CD4-positive, CD25-positive, alpha-beta regulatory T cell (primary cell): ENCODE measurements around the gene MYL5. TPM values are rescaled to one million over a fixed set of nuclear protein-coding genes. Genes with fewer than 3 reads are reported as not detected.

Source experiments
- ATAC-seq, 2 donors: fragments of 150-1000 bp; cut with Tn5 transposase; one replicate each; pipeline ENCODE4 v1.10.0; 2021; ENCODE audit warnings: low read depth in 2 of 2, moderate number of reproducible peaks in 2 of 2, moderate library complexity in 1 of 2
- DNase-seq, 3 donors: peaks; one replicate each; pipeline versions ENCODE4 v3.0.0 to v3.0.0-alpha.2; 2012 to 2022; ENCODE audit warnings: mixed read lengths in 1 of 3
- H3K27ac ChIP-seq: one replicate; pipeline ENCODE4 v1.7.0; 2013; ENCODE audit warnings: mild to moderate bottlenecking, low read length; ENCODE audit not compliant: insufficient read depth, poor library complexity, severe bottlenecking
- H3K27me3 ChIP-seq: one replicate; pipeline ENCODE4 v1.7.0; 2013; ENCODE audit warnings: low read length; ENCODE audit not compliant: control insufficient read depth, insufficient read depth
- H3K36me3 ChIP-seq: one replicate; pipeline ENCODE4 v1.7.0; 2013; ENCODE audit warnings: mild to moderate bottlenecking, low read length, moderate library complexity; ENCODE audit not compliant: control insufficient read depth, insufficient read depth
- H3K4me1 ChIP-seq: 2 replicates; pipeline ENCODE4 v1.7.0; 2013; ENCODE audit warnings: mild to moderate bottlenecking, low read length; ENCODE audit not compliant: insufficient read depth, control insufficient read depth, poor library complexity, severe bottlenecking
- H3K4me3 ChIP-seq: one replicate; pipeline ENCODE4 v1.7.0; 2013; ENCODE audit warnings: low read depth, mild to moderate bottlenecking, low read length, moderate library complexity
- H3K9me3 ChIP-seq, 2 experiments: 1 replicate in 1 of 2; 2 replicates in 1 of 2; pipeline ENCODE4 v1.7.0; 2013; ENCODE audit warnings: low read length in 2 of 2, mild to moderate bottlenecking in 1 of 2, moderate library complexity in 1 of 2; ENCODE audit not compliant: control insufficient read depth in 2 of 2
- H3K27ac Mint-ChIP-seq, 3 donors: one replicate each; pipeline ENCODE4 v1.8.0; 2020 to 2022; ENCODE audit warnings: mild to moderate bottlenecking in 3 of 3, mixed read lengths in 3 of 3, moderate library complexity in 2 of 3
- H3K27me3 Mint-ChIP-seq: one replicate; pipeline ENCODE4 v1.8.0; 2022; ENCODE audit warnings: mild to moderate bottlenecking, mixed read lengths
- H3K36me3 Mint-ChIP-seq: one replicate; pipeline ENCODE4 v1.8.0; 2020; ENCODE audit warnings: mixed read lengths
- H3K4me1 Mint-ChIP-seq, 4 donors: one replicate each; pipeline ENCODE4 v1.8.0; 2020 to 2022; ENCODE audit warnings: mixed read lengths in 4 of 4, mild to moderate bottlenecking in 1 of 4
- H3K4me3 Mint-ChIP-seq, 4 donors: one replicate each; pipeline ENCODE4 v1.8.0; 2020 to 2022; ENCODE audit warnings: mild to moderate bottlenecking in 4 of 4, mixed read lengths in 4 of 4, moderate library complexity in 3 of 4
- H3K9me3 Mint-ChIP-seq, 7 donors: one replicate each; pipeline ENCODE4 v1.8.0; 2020 to 2022; ENCODE audit warnings: mixed read lengths in 7 of 7, mild to moderate bottlenecking in 3 of 7, moderate library complexity in 2 of 7
- polyA plus RNA-seq, 4 donors: library from polyadenylated mRNA; unstranded; fragments of 300-500 nt; fragmentation: Illumina TruSeq; gene quantifications; one replicate each; pipeline ENCODE4 v1.2.3, GENCODE V29; 2021
- total RNA-seq: library from RNA; stranded (reverse); gene quantifications from one replicate; pipeline ENCODE4 v1.2.3, GENCODE V29; 2022

The MYL5 gene
- total and polyA plus RNA-seq, 5 donors from 2014 or later = 3.3 to 13.9 (median 4.7) TPM

DNA sequence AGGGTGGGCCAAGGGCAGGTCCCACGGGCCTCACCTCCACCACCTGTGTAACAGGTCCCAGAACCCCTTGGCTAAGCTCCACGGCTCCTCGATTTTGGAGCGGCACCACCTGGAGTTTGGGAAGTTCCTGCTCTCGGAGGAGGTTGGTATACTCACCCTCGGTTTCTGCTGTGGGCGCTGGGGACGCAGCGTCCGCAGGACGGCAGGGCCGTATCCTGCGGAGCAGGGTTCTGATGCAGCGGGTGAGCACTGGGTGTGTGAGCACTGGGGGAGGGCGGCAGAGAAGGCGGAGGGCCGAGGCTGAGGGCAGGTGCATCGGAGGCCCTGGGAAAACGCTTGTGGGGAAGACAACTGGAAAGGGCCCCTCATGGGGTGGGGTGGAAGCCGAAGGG lies 11.3 kb upstream of the MYL5 start:
- Mint-ChIP-seq H3K27me3 (no peaks in the 10 kb centered on the region), H3K9me3 (peaks cover 0 to 1% (median 0%) of the 10 kb centered on the region in 7 donors), H3K4me3 (peak overlapping the region; percentile 81 to 88 (median 82)), H3K4me1 (peaks cover 0 to 19% (median 5%) of the 10 kb centered on the region in 4 donors), H3K27ac (peak overlapping the region in 2 of 3 donors; percentile 58 to 86), H3K36me3 (peaks cover 17% of the 10 kb centered on the region)
- Histone ChIP-seq H3K9me3 (no peaks in the 10 kb centered on the region), H3K4me1 (peaks cover 8% of the 10 kb centered on the region), H3K27me3 (no peaks in the 10 kb centered on the region), H3K4me3 (no peak overlapping the region), H3K27ac (peak overlapping the region; percentile 73), H3K36me3 (no peaks in the 10 kb centered on the region)
- DNase-seq (no peak), ATAC-seq (no peak)

DNA sequence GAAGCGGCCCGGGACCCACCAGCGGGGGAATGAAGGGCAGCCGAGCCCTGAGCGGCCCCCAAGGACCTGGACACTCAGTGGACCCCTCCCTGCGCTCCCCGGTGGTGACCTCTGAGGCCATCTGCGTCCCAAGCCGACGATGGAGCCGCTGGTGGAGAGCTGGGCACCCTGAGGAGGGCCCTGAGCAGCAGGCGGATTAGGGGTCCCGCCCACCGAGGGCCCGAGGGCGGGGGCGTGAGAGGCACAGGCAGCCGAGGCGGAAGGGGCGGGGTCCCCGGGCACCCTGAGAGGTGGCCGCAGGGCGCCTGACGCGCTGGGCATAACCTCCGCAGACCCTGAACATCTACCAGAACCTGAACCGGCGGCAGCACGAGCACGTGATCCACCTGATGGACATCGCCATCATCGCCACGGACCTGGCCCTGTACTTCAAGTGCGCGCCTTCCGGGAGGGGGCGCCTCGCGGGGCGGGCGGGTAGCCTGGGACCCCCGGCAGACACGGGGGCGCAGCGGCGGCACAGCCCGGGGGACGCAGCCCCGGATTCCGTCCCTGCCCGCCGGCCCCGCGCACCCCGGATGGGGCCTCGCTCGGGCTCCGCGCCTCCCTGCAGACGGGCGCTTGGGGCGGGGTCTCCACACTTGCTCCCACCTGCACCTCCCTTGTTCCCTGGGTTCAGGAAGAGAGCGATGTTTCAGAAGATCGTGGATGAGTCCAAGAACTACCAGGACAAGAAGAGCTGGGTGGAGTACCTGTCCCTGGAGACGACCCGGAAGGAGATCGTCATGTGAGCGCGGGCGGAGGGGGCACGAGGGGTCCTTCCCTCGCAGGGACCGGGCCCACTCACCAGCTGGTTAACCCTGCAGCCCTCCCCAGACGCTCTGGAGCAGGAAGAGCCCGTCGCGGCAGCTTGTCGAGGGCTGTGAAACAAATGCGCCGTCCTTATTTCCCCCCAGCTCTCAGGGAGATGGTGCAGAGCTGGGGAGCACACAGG lies 10.6 kb upstream of the MYL5 start:
- H3K27ac Mint-ChIP-seq = peak overlapping the region; percentile 85 to 92 (median 87)

DNA sequence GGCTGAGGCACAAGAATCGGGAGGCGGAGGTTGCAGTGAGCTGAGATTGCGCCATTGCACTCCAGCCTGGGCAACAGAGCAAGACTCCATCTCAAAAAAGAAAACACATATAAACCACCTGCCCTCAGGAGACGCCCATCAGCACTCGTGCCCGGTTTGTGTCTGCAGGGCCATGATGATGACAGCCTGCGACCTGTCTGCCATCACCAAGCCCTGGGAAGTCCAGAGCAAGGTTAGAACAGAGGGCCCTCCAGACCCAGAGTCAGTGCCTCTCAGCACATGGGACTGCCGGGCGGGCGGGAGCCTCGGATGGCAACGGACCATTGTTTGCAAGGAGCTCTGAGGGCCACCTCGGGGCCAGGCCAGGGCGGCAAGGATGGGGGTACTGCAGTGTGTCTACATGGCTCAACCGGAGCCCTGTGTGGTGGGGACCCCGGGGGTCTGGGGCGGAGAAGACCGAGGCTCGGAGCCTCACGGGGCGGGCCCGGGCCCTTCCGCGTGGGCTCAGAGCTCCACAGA lies 9.6 kb upstream of the MYL5 start:
- ATAC-seq (no peak), DNase-seq (no peak)
- peaks cover 15% of the 10 kb centered on the region for H3K36me3 Mint-ChIP-seq
- peak overlapping the region; percentile 85 to 92 (median 87) for H3K27ac Mint-ChIP-seq
- Histone ChIP-seq H3K27ac (no peak overlapping the region), H3K27me3 (no peaks in the 10 kb centered on the region), H3K4me3 (no peak overlapping the region), H3K9me3 (no peaks in the 10 kb centered on the region), H3K4me1 (peaks cover 8% of the 10 kb centered on the region), H3K36me3 (no peaks in the 10 kb centered on the region)
- H3K27me3 Mint-ChIP-seq = no peaks in the 10 kb centered on the region
- H3K4me3 Mint-ChIP-seq = peak overlapping the region; percentile 82 to 88 (median 85)
- H3K4me1 Mint-ChIP-seq = peaks cover 0 to 19% (median 5%) of the 10 kb centered on the region in 4 donors
- peaks cover 0 to 1% (median 0%) of the 10 kb centered on the region in 7 donors for H3K9me3 Mint-ChIP-seq

More for the DNA sequence above, 10.6 kb upstream of the MYL5 start:
- H3K27me3 ChIP-seq = no peaks in the 10 kb centered on the region
- peaks cover 0 to 1% (median 0%) of the 10 kb centered on the region in 7 donors for H3K9me3 Mint-ChIP-seq
- peak overlapping the region; percentile 73 for H3K27ac ChIP-seq
- no peaks in the 10 kb centered on the region for H3K27me3 Mint-ChIP-seq
- H3K36me3 Mint-ChIP-seq = peaks cover 17% of the 10 kb centered on the region
- H3K4me1 ChIP-seq = peaks cover 8% of the 10 kb centered on the region
- peaks cover 0 to 19% (median 5%) of the 10 kb centered on the region in 4 donors for H3K4me1 Mint-ChIP-seq
- peak overlapping the region; percentile 82 for H3K4me3 ChIP-seq
- DNase-seq = peak; percentile 67 to 84 (median 75)
- ATAC-seq = peak; percentile 77 to 85
- peak overlapping the region; percentile 82 to 88 (median 85) for H3K4me3 Mint-ChIP-seq
- H3K36me3 ChIP-seq = no peaks in the 10 kb centered on the region
- H3K9me3 ChIP-seq = no peaks in the 10 kb centered on the region

DNA sequence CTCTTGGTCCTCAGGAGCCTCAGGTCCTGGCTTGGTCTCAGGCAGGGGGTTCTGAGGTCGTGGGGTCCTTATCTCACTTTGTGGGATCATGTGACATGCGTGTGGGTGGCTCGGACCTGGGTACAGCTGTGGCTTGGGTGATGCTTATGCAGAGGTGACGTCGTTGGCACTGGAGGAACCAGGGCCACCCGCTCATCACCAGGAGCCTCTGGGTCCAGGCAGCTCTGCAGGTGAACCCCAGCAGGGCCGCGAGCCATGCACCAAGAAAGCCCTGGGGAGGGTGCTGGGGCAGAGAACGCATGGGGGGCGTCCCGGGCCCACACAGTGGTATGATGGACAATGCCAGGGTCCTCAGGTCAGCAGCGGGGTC lies 9.0 kb upstream of the MYL5 start:
- Mint-ChIP-seq H3K27ac (no peak overlapping the region), H3K4me1 (peaks cover 0 to 19% (median 5%) of the 10 kb centered on the region in 4 donors), H3K27me3 (no peaks in the 10 kb centered on the region), H3K36me3 (peaks cover 11% of the 10 kb centered on the region), H3K9me3 (peaks cover 0 to 1% (median 0%) of the 10 kb centered on the region in 7 donors), H3K4me3 (peak overlapping the region; percentile 71 to 86 (median 83))
- ATAC-seq (no peak), DNase-seq (no peak)
- Histone ChIP-seq H3K9me3 (no peaks in the 10 kb centered on the region), H3K4me1 (peaks cover 8% of the 10 kb centered on the region), H3K27ac (no peak overlapping the region), H3K27me3 (no peaks in the 10 kb centered on the region), H3K36me3 (peaks cover under 1% of the 10 kb centered on the region), H3K4me3 (no peak overlapping the region)

GRCh38 chr4:665751-666435 lies 8.4 kb upstream of the MYL5 start:
- Mint-ChIP-seq H3K4me1 (peaks cover 0 to 19% (median 5%) of the 10 kb centered on the region in 4 donors), H3K9me3 (peaks cover 0 to 1% (median 0%) of the 10 kb centered on the region in 7 donors), H3K36me3 (peaks cover 12% of the 10 kb centered on the region), H3K27me3 (no peaks in the 10 kb centered on the region), H3K4me3 (peak overlapping the region in 1 of 4 donors; percentile 71), H3K27ac (no peak overlapping the region)
- ATAC-seq (no peak), DNase-seq (no peak)
- no peak overlapping the region for H3K4me3 ChIP-seq
- H3K4me1 ChIP-seq = peaks cover 8% of the 10 kb centered on the region
- H3K9me3 ChIP-seq = no peaks in the 10 kb centered on the region
- H3K27me3 ChIP-seq = no peaks in the 10 kb centered on the region
- H3K27ac ChIP-seq = no peak overlapping the region
- H3K36me3 ChIP-seq = peaks cover 5% of the 10 kb centered on the region

- H3K27me3 Mint-ChIP-seq = no peaks in the 10 kb centered on the region
- H3K4me3 Mint-ChIP-seq = no peak overlapping the region
- no peak for DNase-seq
Measured at GRCh38 chr4:666436-666810, 7.9 kb upstream of the MYL5 start.

DNA sequence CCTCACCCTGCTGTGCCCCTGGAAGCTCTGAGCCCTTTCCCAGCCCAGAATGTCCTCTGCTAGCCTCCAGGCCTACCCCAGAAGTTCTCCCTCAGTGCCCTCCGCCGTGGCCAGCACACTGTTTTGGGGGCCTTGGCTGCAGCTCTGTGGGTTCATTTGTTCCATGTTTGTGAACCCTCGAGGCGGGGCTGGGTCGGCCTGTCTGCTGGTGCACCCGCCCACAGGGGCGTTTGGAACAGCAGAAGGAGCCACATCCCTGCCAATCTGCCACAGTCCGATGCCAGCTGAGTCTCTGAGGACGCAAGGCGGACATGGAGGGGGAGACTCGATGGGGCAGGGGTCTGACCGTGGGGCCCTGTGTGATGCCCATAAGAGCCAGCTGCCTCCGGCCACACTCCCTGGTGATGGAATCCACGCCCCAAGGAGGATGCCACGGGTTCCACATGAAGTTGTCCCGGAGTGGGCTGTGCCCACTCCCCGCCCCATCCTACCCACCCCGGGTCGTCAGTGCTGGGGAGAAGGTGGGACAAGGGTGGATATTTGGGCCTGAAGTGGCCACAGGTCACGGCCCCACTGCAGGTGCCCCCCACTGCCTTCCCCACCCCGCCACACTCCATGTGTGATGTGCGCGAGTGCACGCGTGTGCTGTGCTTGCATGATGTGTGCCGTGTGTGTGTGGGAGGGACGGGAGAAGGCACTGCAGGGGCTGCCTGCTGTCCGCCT lies 7.4 kb upstream of the MYL5 start:
- Mint-ChIP-seq H3K36me3 (peaks cover 7% of the 10 kb centered on the region), H3K9me3 (peaks cover 0 to 1% (median 0%) of the 10 kb centered on the region in 7 donors), H3K27ac (no peak overlapping the region), H3K4me1 (peaks cover 0 to 19% (median 5%) of the 10 kb centered on the region in 4 donors), H3K27me3 (no peaks in the 10 kb centered on the region), H3K4me3 (peak overlapping the region in 2 of 4 donors; percentile 54 to 73)
- DNase-seq = no peak
- no peak overlapping the region for H3K27ac ChIP-seq
- peaks cover 8% of the 10 kb centered on the region for H3K4me1 ChIP-seq
- H3K36me3 ChIP-seq = peaks cover 13% of the 10 kb centered on the region
- H3K9me3 ChIP-seq = no peaks in the 10 kb centered on the region
- ATAC-seq = no peak
- H3K27me3 ChIP-seq = no peaks in the 10 kb centered on the region
- H3K4me3 ChIP-seq = no peak overlapping the region

More at GRCh38 chr4:666436-666810, 7.9 kb upstream of the MYL5 start:
- Mint-ChIP-seq H3K36me3 (peaks cover 11% of the 10 kb centered on the region), H3K4me1 (peaks cover 0 to 19% (median 5%) of the 10 kb centered on the region in 4 donors), H3K9me3 (peaks cover 0 to 1% (median 0%) of the 10 kb centered on the region in 7 donors), H3K27ac (no peak overlapping the region)
- H3K4me3 ChIP-seq = no peak overlapping the region
- H3K27me3 ChIP-seq = no peaks in the 10 kb centered on the region
- peaks cover 8% of the 10 kb centered on the region for H3K36me3 ChIP-seq
- H3K27ac ChIP-seq = no peak overlapping the region
- no peaks in the 10 kb centered on the region for H3K9me3 ChIP-seq
- H3K4me1 ChIP-seq = peaks cover 8% of the 10 kb centered on the region
- ATAC-seq = no peak
